ENCODE data around the gene JPH2.

JPH2 gene

GRCh38 chr20:44095831-44096230, 91.2 kb downstream of the JPH2 start:
- DNase-seq: no peak

GRCh38 chr20:44093249-44093582, 93.8 kb downstream of the JPH2 start:
- DNase-seq: no peak

- DNase-seq: peak; percentile 28
Observed at GRCh38 chr20:44092551-44093248, 94.3 kb downstream of the JPH2 start.

GRCh38 chr20:44091026-44091425, 96.0 kb downstream of the JPH2 start:
- DNase-seq: no peak

DNA sequence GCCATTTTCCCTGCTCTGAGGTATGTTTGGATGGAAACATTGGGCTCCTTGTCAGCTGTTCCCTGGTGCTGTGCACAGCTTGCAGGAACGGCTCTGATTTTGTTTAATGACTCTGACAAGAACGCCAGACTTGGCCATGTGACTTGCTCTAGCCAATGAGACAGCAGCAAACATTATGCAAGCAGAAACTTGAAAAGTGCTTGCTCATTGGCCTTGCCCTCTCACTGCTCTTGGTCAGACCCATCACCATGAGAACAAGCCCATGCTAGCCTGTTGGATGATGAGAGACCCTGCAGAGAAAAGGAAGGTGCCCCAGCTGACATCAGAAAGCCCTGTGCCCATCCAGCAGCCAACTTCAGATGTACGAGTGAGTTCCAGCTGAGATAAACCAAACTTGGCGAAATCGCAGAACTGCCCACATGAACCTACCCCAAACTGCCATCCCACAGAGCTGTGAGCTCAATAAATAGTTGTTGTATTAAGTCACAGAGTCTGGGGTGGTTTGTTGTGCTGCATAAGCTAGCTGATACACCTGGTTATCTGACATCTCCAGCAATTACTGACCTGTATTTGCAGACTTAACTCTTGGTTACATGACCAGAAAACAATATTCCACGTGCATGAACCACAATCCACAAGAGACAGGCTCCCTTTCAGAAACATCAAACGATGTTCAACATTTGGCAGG, 96.9 kb downstream of the JPH2 start:
- peak; percentile 29 for DNase-seq

DNA sequence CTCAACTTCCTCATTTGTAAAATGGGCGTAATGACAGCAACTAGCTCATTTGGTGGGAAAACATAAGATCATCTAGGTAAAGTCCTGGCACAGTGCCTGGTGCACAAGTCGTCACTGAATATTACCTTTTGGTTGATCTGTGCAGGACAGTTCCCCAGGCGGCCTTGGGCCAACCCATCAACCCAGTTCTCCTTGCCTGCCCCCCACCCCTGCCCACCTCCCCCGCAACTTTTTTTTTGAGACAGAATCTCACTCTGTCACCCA, 99.2 kb downstream of the JPH2 start:
- DNase-seq: no peak

GRCh38 chr20:44087051-44087856, 99.7 kb downstream of the JPH2 start:
- DNase-seq: no peak

DNA sequence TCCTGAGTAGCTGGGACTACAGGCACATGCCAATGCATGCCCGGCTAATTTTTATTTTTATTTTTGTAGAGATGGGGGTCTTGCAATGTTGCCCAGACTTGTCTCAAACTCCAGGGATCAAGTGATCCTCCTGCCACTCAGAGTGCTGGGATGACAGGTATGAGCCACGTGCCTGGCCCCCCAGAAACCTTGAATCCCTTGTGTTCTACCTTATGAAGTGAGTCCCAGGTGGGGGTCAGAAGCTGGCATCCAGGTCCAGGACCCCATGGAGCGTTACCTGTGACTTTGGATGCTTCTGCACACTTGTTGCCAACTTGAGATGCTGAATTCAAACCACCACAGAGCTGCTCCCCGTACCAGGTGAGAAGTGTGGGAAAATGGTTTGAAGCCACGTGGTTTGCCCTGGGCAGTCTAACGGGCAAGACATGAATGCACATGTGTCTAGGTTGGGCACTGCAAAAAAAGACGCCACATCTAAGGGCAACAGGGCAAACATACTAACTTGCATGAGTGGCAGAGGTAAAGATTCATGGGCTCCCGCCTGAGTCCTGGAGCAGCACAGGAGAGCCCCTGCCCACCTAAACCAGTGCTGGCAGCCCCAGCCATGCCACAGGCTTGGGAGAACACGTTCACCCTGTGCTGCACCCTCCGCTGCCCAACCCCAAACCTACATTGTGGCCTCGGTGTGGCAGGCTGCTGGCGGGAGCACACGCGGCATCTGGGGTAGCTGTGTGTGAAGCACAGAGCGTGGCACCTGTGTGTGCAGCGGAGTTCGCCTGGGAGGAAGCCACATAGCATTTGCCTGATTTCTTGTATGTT, 101.2 kb downstream of the JPH2 start:
- no peak for DNase-seq

DNA sequence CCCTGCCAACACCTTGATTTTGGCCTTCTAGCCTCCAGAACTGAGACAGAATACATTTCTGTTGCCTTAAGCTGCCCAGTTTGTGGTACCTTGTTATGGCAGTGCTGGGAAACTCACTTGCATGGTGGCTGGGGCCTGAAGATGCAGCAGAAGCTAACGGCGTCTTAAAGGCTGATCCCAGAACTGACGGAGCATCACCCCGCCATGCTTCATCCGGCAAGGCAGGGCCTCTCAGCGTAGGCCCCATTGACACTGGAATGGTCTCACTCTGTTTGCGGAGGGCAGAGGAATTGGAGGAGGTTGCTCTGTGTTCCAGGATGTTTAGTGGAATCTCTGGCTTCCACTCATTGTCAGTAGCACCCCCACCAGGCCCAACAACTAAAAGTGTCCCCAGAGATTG, 102.1 kb downstream of the JPH2 start:
- DNase-seq: no peak

GRCh38 chr20:44084439-44084838, 102.5 kb downstream of the JPH2 start:
- no peak for DNase-seq

GRCh38 chr20:44083220-44083933, 103.6 kb downstream of the JPH2 start:
- DNase-seq: no peak

DNA sequence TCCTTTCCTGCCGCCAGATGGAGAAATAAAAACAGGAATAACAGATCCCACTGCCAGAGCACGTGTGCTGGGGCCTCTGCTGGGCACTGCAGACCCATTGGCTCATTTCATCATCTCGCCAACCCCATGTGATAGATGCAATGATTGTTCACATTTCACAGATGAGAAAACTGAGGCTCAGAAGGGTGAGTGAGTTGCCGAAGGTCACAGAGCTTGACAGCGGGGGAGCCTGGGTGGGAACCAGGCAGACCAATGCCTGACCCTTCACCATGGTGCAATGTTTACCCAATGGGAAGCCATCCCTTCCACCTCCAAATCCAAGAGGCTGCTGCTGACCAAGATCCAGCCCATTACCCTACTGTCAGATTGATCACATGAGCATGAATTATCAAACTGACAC, 105.1 kb downstream of the JPH2 start:
- no peak for DNase-seq

GRCh38 chr20:44081476-44081875, 105.5 kb downstream of the JPH2 start:
- no peak for DNase-seq

GRCh38 chr20:44080646-44081267, 106.2 kb downstream of the JPH2 start:
- DNase-seq: peak; percentile 82

DNA sequence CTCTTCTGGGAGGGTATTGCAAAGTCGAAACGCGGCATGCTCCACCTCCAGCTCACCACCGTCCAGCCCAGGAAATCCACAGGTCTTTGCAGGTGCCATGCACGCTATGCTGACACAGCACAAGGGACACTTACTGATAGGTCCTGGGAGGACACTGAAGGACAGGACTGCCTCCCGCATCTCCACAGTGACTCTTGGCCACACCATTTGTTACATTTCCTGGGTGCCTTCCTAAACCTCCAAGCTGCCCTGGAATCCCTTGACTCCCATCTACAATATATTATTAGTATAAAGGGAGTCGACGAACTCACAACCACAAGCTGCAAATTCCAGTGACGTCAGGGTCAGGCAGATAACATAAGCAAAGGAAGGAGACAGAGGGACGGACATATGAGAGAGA, 106.9 kb downstream of the JPH2 start:
- no peak for DNase-seq

- DNase-seq: no peak
Observed at GRCh38 chr20:44079291-44079690, 107.7 kb downstream of the JPH2 start.

GRCh38 chr20:44075950-44076232, 111.1 kb downstream of the JPH2 start:
- DNase-seq: no peak

DNA sequence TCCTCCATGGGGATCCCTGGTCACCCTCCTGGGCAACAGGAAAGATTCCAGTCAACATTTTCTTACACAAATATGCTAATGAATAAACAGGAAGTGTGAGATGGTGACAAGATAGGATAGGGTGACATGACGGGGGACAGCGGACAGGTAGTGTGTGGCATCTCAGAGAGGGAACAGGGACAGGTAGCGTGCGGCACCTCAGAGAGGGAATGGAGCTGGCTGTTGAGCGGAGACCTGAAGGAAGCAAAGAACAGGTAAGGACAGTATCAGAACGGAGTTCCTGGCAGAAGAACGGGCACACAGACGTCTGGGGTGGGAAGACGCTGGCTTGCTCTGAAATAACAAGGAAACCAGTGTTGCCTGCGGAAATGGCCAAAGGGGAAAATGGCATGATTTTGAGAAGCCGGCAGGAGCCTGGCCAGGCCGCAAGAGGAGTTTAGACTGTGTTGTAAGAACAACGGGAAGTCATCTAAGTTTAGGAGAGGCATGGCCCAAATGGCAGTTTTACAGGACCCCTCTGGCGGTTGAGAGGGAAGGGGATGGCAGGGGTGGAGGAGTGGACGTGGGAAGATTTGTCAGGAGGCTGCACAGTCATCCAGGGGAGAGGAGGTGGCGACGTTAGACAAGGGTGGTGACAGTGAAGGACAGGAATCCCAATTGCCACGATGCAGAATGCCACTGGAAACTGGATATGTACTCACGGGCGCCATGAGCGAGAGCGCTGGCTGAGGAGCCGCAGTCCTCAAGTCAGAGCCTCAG, 111.6 kb downstream of the JPH2 start:
- no peak for DNase-seq

- no peak for DNase-seq
Observed at GRCh38 chr20:44074252-44075151, 112.5 kb downstream of the JPH2 start.

DNA sequence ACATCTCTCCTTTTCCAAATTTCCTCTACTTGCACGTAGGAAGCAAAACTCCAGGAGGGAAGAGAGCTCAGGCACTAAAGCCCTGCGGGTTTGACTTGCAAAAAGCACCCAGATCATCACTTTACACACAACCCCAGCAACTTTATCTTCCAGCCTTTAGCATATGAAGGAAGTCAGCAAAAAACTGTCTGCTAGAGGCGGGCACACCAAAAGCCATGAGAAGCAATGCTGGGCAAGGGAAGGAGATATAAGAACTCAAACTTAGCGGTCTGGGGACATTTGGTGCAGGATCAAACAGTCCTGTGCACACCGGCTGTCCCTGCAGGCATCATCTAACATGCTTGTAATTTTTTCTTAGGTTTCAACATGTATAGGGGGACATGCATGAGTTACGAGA, 113.3 kb downstream of the JPH2 start:
- DNase-seq: no peak

All from CD4-positive, alpha-beta T cell treated with Interleukin-17A for 1 hour (primary cell).